ENCODE data around the gene OGFOD3.
"Not testable (repeated sequence)": the region's sequence is repeated elsewhere in the genome, so short reads cannot be mapped to it uniquely, and the experiment has no call there.

Gene OGFOD3

GRCh38 chr17:82453151-82453550 lies 34.8 kb upstream of the OGFOD3 start:
- H3K9me3 ChIP-seq (ENCODE audit: insufficient read depth, low read length); H3K27ac ChIP-seq (ENCODE audit: low read length); H3K4me3 ChIP-seq (ENCODE audit: low read length); H3K4me2 ChIP-seq (ENCODE audit: low read length); H2AFZ ChIP-seq (ENCODE audit: low read depth, low read length); H4K20me1 ChIP-seq (ENCODE audit: insufficient read depth, low read length); H3K36me3 ChIP-seq (replicated peaks; ENCODE audit: low read depth, low read length); H3K27me3 ChIP-seq (ENCODE audit: low read depth, low read length); H3K9ac ChIP-seq (ENCODE audit: low read length): not testable (repeated sequence)
- Histone ChIP-seq H3K4me1 (ENCODE audit: low read length) (peaks cover 26% of the 10 kb centered on the region), H3K79me2 (ENCODE audit: low read length) (peaks cover 16% of the 10 kb centered on the region)

GRCh38 chr17:82452162-82452561 lies 33.8 kb upstream of the OGFOD3 start:
- Histone ChIP-seq H4K20me1 (ENCODE audit: insufficient read depth, low read length) (peaks cover 7% of the 10 kb centered on the region), H3K4me1 (ENCODE audit: low read length) (peaks cover 23% of the 10 kb centered on the region), H3K27ac (ENCODE audit: low read length) (no peak overlapping the region), H3K9ac (ENCODE audit: low read length) (no peak overlapping the region), H3K36me3 (replicated peaks; ENCODE audit: low read depth, low read length) (peaks cover 12% of the 10 kb centered on the region), H3K4me3 (ENCODE audit: low read length) (no peak overlapping the region), H3K4me2 (ENCODE audit: low read length) (no peak overlapping the region), H3K9me3 (ENCODE audit: insufficient read depth, low read length) (no peaks in the 10 kb centered on the region), H3K79me2 (ENCODE audit: low read length) (peaks cover 26% of the 10 kb centered on the region), H2AFZ (ENCODE audit: low read depth, low read length) (no peak overlapping the region), H3K27me3 (ENCODE audit: low read depth, low read length) (no peaks in the 10 kb centered on the region)
- no peak for TF ChIP-seq EZH2phosphoT487 (IDR thresholded peaks at IDR 0.05; ENCODE audit: low read depth)
- no peak for TF ChIP-seq CTCF (IDR thresholded peaks at IDR 0.05; ENCODE audit: low read depth, low read length)

GRCh38 chr17:82450357-82451106 lies 32.1 kb upstream of the OGFOD3 start, which contains the start of gene CYBC1:
Gene CYBC1, minus strand, starts transcription at chr17:82450752. Its CDS starts 1,498 bp downstream, at chr17:82449254.
- Histone ChIP-seq H3K79me2 (ENCODE audit: low read length) (peaks cover 41% of the 10 kb centered on the region), H2AFZ (ENCODE audit: low read depth, low read length) (peak within 1 kb of the TSS; percentile 47; the same call in 1 of the 2 replicates)

GRCh38 chr17:82449883-82450356 lies 31.5 kb upstream of the OGFOD3 start:
- TF ChIP-seq CTCF (IDR thresholded peaks at IDR 0.05; ENCODE audit: low read depth, low read length) (no peak), EZH2phosphoT487 (IDR thresholded peaks at IDR 0.05; ENCODE audit: low read depth) (no peak)
- Histone ChIP-seq H3K36me3 (replicated peaks; ENCODE audit: low read depth, low read length) (peaks cover 32% of the 10 kb centered on the region), H3K4me2 (ENCODE audit: low read length) (peak overlapping the region; percentile 100), H3K79me2 (ENCODE audit: low read length) (peaks cover 44% of the 10 kb centered on the region), H3K4me3 (ENCODE audit: low read length) (peak overlapping the region; percentile 81), H3K9me3 (ENCODE audit: insufficient read depth, low read length) (no peaks in the 10 kb centered on the region), H3K27ac (ENCODE audit: low read length) (peak overlapping the region; percentile 97), H4K20me1 (ENCODE audit: insufficient read depth, low read length) (peaks cover 23% of the 10 kb centered on the region), H3K27me3 (ENCODE audit: low read depth, low read length) (no peaks in the 10 kb centered on the region), H3K9ac (ENCODE audit: low read length) (peak overlapping the region; percentile 89), H2AFZ (ENCODE audit: low read depth, low read length) (no peak overlapping the region), H3K4me1 (ENCODE audit: low read length) (peaks cover 20% of the 10 kb centered on the region)

More at GRCh38 chr17:82450357-82451106, 32.1 kb upstream of the OGFOD3 start, which contains the start of gene CYBC1:
- H3K4me1 ChIP-seq (ENCODE audit: low read length) = peaks cover 20% of the 10 kb centered on the region
- peaks cover 26% of the 10 kb centered on the region for H3K36me3 ChIP-seq (replicated peaks; ENCODE audit: low read depth, low read length)
- TF ChIP-seq CTCF (IDR thresholded peaks at IDR 0.05; ENCODE audit: low read depth, low read length) = no peak; the same call in 1 of the 2 replicates
- no peak for TF ChIP-seq EZH2phosphoT487 (IDR thresholded peaks at IDR 0.05; ENCODE audit: low read depth)
- peak within 1 kb of the TSS; percentile 81 for H3K4me3 ChIP-seq (ENCODE audit: low read length)
- peak within 1 kb of the TSS; percentile 89 for H3K9ac ChIP-seq (ENCODE audit: low read length)
- no peaks in the 10 kb centered on the region for H3K9me3 ChIP-seq (ENCODE audit: insufficient read depth, low read length)
- H3K4me2 ChIP-seq (ENCODE audit: low read length) = peak within 1 kb of the TSS; percentile 100
- peak within 1 kb of the TSS; percentile 97 for H3K27ac ChIP-seq (ENCODE audit: low read length)
- peaks cover 19% of the 10 kb centered on the region for H4K20me1 ChIP-seq (ENCODE audit: insufficient read depth, low read length)
- no peaks in the 10 kb centered on the region for H3K27me3 ChIP-seq (ENCODE audit: low read depth, low read length)
